CD1c-positive myeloid dendritic cell (primary cell): ENCODE data around the gene IFI27L2.

Source experiments
- DNase-seq: peaks from one replicate; pipeline ENCODE4 v3.0.0-alpha.2; 2016; ENCODE audit errors: extremely low spot score

The IFI27L2 gene

GRCh38 chr14:94123296-94123695 is 6.1 kb downstream of the IFI27L2 start:
- DNase-seq, result no peak

- no peak for DNase-seq
These were observed 7.0 kb downstream of the IFI27L2 start for GRCh38 chr14:94122438-94122837.

GRCh38 chr14:94121485-94121884 is 7.9 kb downstream of the IFI27L2 start:
- no peak for DNase-seq

DNA sequence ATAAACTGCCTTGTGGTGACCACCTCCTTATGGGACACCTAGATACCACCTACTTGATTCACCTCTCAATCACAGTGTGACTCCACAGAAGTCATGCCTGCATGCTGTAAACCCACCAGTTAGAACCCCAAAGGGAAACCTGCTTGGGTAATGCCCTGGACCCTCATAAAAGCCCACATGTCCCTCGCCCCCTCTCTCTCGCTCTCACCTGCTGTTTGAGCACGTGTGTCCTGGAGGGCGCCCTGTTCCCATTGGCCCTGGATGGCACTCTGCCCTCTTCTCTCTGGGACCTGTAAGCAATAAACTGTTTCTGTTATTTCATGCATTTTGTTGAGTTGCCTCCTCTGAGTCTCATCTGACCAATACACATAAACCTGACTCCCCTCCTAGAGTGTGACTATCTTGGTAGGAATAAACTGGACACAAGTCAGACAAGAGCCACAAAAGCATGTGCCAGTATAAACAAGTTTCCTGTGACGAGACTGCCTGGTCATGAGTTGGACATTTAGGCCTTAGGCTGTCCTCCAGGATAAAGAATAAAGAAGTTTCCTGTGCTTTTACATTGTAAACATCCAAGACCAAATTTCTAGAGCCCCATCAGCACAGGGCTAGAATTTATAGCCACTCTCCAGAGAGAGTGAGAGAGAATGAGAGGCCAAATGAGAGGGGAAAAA is 8.6 kb downstream of the IFI27L2 start:
- no peak for DNase-seq

DNA sequence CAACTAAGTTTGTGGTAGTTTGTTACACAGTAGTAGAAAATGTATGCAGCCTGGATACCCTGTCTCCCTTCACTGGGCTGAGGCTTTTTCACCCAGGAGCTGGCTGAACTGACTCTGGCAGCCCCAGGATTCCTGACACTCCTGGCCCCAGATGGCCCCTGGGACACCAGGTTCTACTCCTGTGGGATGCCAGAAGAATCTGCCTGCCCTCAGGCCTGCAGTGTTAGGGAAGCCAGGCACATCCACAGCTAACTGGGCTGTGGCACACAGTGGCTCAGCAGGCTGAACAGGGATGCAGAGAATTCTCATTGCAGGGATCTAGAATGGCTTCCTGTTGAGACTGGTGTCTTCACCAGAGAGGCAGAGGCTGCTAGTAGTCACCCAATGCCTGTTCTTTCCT is 10.3 kb downstream of the IFI27L2 start:
- no peak for DNase-seq

DNA sequence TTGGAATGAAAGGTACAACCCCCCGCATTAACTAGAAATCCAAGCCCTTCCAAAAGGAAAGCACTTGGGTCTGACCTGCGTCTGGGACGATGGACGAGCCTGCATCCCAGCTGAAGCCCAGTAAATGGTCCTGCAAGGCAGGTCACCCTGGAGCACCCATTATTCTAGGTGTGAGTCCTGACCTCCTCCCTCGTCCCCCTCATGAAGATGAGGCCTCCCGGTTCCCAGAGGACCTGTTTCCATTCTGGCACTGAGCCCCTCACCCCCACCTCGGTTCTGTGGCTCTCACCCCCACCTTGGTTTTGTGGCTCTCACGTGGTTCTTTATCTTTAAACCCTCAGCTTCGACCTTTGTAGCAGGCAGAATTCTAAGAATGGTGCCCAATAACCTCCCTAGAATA is 11.5 kb downstream of the IFI27L2 start:
- DNase-seq, result no peak

DNA sequence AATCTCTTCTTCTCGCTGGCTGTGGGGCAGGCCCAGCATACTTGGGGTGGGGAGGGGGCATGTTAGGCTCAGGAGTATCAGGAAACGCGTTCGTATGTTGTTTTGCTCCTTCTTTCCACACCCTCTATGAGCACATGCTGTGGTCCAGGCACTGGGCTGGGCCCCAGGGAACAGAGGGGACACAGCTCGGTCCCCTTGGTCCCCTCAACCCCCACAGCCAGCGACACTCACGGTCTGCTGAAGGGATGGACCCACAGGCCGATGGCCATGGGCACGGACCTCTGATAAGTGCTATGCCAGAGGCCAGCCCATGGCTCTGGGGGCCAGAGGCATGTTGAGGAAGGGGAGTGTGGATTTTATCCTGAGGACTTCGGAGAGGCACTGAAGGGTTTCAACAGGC is 12.7 kb downstream of the IFI27L2 start:
- no peak for DNase-seq

- DNase-seq, result no peak
These were observed 13.8 kb downstream of the IFI27L2 start for GRCh38 chr14:94115631-94116030.

- peak; percentile 7 for DNase-seq
These were observed 14.3 kb downstream of the IFI27L2 start for GRCh38 chr14:94115058-94115591.

GRCh38 chr14:94114589-94115057 is 14.8 kb downstream of the IFI27L2 start:
- DNase-seq, result no peak

- DNase-seq, result no peak
These were observed 15.4 kb downstream of the IFI27L2 start for GRCh38 chr14:94113908-94114588.

DNA sequence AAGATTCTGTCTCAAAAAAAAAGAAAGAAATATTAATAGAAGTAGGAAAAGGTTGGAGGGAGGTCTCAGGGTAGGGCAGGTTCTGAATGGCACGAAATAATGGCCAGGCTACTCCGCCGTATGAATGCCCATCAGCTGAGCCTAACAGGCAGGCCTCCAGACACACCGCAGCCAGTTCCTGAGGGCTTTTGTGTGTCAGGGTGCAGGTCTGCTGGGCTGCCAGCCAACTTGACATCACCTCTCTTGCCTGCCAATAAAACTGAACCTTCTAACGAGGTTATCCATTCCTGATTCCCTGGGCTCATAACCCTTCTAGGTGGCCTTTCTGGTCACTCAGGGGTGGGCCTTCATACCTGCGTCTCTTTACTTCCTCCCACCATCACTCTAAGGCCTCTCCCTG is 15.9 kb downstream of the IFI27L2 start:
- no peak for DNase-seq

- DNase-seq, result no peak
These were observed 16.3 kb downstream of the IFI27L2 start for GRCh38 chr14:94113073-94113472.

DNA sequence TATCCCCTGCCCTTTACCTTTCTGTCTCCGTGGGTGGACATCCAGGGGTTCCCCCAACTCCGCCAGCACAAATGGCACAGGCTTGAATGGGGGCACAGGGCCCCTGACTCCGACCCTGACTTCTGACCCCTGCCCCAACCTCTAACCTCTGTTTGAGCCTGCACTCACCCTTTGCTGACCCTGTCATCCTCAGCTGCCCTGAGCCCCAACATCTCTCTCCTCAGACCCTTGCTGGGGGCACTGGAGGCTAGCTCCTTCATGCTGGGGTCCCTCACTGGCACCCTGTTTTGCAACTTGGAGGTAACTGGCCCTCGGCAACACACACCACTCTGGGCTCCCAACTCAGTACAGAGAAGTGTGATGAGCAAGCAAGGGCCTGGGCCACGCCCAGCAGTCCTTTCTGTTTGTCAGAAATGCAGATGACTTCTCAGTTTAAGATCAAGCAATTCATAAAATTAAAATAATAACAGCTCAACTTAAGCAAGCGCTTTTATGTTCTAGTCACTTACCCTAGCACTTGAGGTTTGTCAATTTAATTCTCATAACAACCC is 16.8 kb downstream of the IFI27L2 start:
- DNase-seq, result no peak

DNA sequence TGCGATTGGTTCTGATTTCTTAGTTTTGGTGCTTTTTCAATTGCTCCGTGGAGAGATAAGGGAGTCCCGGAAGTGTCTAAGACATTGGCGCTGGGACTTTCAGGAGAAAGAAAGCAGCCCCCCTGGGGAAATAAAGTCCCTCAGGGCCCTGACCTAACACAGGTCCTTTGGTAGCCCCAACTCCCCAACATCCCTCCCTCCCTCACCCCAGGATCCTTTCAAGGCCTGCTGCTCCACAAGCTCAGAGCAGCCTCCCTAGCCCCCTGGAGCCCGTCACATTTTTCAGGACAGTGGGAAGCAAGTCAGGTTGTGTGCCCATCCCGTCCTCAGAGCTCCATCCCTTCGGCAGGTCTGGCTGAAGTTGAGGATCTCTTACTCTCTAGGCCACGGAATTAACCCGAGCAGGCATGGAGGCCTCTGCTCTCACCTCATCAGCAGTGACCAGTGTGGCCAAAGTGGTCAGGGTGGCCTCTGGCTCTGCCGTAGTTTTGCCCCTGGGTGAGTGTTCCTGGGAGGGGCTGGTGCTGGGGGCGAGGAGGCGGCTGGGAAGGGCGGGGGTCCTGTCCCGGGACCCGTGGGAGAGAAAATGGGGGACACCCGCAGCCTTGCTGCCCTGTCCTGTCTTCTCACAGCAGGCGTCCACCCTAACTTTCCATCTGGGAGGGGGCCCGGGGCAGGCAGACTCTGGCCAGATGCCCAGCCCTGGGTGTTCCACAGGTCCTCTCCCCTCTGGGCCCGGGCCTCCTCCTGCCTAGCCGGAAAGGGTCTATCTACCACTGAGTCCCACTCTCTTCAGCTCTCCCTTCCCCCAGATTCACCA is 17.9 kb downstream of the IFI27L2 start:
- no peak for DNase-seq

GRCh38 chr14:94110552-94111181 is 18.7 kb downstream of the IFI27L2 start, which contains the start of gene IFI27:
Gene IFI27 (plus strand): TSS chr14:94110736.
- DNase-seq, result no peak

- no peak for DNase-seq
These were observed 19.5 kb downstream of the IFI27L2 start for GRCh38 chr14:94109915-94110250.

- DNase-seq, result no peak
These were observed 24.7 kb downstream of the IFI27L2 start for GRCh38 chr14:94104731-94105130.

DNA sequence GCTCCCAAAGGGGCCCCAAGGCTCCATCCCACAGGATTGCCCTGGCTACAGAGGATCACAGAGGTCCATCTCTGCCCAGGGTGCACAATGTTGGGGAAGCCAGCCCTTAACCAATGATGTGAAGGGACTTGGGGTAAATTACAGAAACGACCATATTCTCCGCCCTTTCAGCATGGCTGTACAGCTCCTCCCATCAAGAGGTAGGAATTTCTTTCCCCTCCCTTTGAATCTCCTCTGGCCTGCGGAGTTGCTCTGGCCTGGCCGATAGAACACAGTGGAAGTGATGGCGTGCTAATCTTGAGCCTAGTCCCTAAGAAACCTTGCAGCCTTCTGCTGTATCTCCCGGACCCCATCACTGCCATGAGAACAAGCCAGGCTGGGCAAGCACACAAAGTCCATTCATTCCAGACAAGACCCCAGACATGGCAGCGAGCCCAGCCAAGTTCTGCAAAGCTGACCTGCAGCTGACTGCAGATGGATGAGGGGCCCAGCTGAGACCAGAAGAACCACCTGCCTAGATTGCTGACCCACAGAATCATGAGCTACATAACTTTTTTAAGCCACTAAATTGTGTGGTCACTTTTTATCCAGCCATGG is 25.8 kb downstream of the IFI27L2 start:
- no peak for DNase-seq

- no peak for DNase-seq
These were observed 26.5 kb downstream of the IFI27L2 start for GRCh38 chr14:94102768-94103482.

GRCh38 chr14:94101748-94102147 is 27.7 kb downstream of the IFI27L2 start:
- no peak for DNase-seq
